HepG2 (cell line): Measurements from ENCODE around the gene RPLP1. TPM values are rescaled to one million over a fixed set of nuclear protein-coding genes. Genes with fewer than 3 reads are reported as not detected.

ENCODE experiments used
- BRCA1 ChIP-seq: sonication (generic); formaldehyde crosslinking; IDR thresholded peaks from 2 replicates; pipeline ENCODE4 v1.4.0; 2020; ENCODE audit warnings: missing genetic modification reagents
- CBX2 ChIP-seq, 2 experiments: fragments of 200-600 bp in 1 of 2; sonication (generic); formaldehyde crosslinking in 1 of 2; IDR thresholded peaks; 2 replicates each; pipeline versions ENCODE4 v1.7.0 to v1.8.1; 2018 to 2022; ENCODE audit warnings: low read depth in 2 of 2, low read length in 1 of 2, mild to moderate bottlenecking in 1 of 2, missing genetic modification reagents in 1 of 2
- CREBL2 ChIP-seq: sonication (generic); formaldehyde crosslinking; IDR thresholded peaks from 2 replicates; pipeline ENCODE4 v1.8.1; 2023; ENCODE audit warnings: missing genetic modification reagents, mild to moderate bottlenecking, borderline replicate concordance
- GABPA ChIP-seq, 2 experiments: IDR thresholded peaks; 2 replicates each; pipeline ENCODE4 v1.6.1; 2011 to 2016; ENCODE audit warnings: low read depth in 2 of 2, low read length in 1 of 2, missing biosample characterization in 1 of 2, missing genetic modification characterization in 1 of 2
- GATAD1 ChIP-seq: IDR thresholded peaks from 2 replicates; pipeline ENCODE4 v1.6.1; 2016; ENCODE audit warnings: missing genetic modification reagents, missing compliant biosample characterization
- MBNL3 ChIP-seq: fragments of 250-450 bp; sonication (Bioruptor Pico); conservative IDR thresholded peaks from 2 replicates; pipeline ENCODE4 v1.8.0; 2022; ENCODE audit warnings: mild to moderate bottlenecking, inconsistent platforms
- MEF2D ChIP-seq: sonication (generic); formaldehyde crosslinking; IDR thresholded peaks from 2 replicates; pipeline ENCODE4 v1.5.1; 2020; ENCODE audit warnings: mild to moderate bottlenecking, missing genetic modification reagents
- NFE2 ChIP-seq: sonication (generic); formaldehyde crosslinking; IDR thresholded peaks from 2 replicates; pipeline ENCODE4 v1.4.0; 2020; ENCODE audit warnings: missing genetic modification reagents
- NFIB ChIP-seq: sonication (generic); formaldehyde crosslinking; IDR thresholded peaks from 2 replicates; pipeline ENCODE4 v1.9.0; 2021; ENCODE audit warnings: missing genetic modification reagents, mild to moderate bottlenecking, borderline replicate concordance
- NONO ChIP-seq, 2 experiments: fragments of 450-650 bp in 1 of 2; sonication (generic) in 1 of 2; formaldehyde crosslinking in 1 of 2; IDR thresholded peaks in 1 of 2; conservative IDR thresholded peaks in 1 of 2; 2 replicates each; pipeline versions ENCODE4 v1.6.1 to v1.8.0; 2017 to 2022; ENCODE audit warnings: mild to moderate bottlenecking in 1 of 2, missing genetic modification reagents in 1 of 2, moderate library complexity in 1 of 2
- PCBP2 ChIP-seq: fragments of 200-400 bp; formaldehyde crosslinking; optimal IDR thresholded peaks from 2 replicates; pipeline ENCODE3; 2018; ENCODE audit warnings: low read length, low read depth; ENCODE audit not compliant: poor library complexity, severe bottlenecking
- POGZ ChIP-seq: sonication (generic); formaldehyde crosslinking; IDR thresholded peaks from 2 replicates; pipeline ENCODE4 v1.4.0; 2020; ENCODE audit warnings: mild to moderate bottlenecking, missing genetic modification reagents
- SKI ChIP-seq: fragments of 450-650 bp; IDR thresholded peaks from one replicate; pipeline ENCODE4 v1.6.1; 2018; ENCODE audit warnings: mild to moderate bottlenecking; ENCODE audit not compliant: partially characterized antibody
- SMARCC2 ChIP-seq: fragments of 450-650 bp; IDR thresholded peaks from 2 replicates; pipeline ENCODE4 v1.6.1; 2017; ENCODE audit warnings: antibody characterized with exemption, mild to moderate bottlenecking
- XBP1 ChIP-seq: sonication (generic); formaldehyde crosslinking; IDR thresholded peaks from 2 replicates; pipeline ENCODE4 v1.5.0; 2020; ENCODE audit warnings: missing genetic modification reagents
- ZNF205 ChIP-seq: IDR thresholded peaks from 2 replicates; pipeline ENCODE4 v1.6.1; 2018; ENCODE audit warnings: missing biosample characterization, missing genetic modification reagents
- ZNF3 ChIP-seq: IDR thresholded peaks from 2 replicates; pipeline ENCODE4 v1.7.0; 2017; ENCODE audit warnings: inconsistent platforms
- ZNF431 ChIP-seq: sonication (generic); formaldehyde crosslinking; IDR thresholded peaks from 2 replicates; pipeline ENCODE4 v1.9.0; 2022; ENCODE audit warnings: missing genetic modification reagents, low read depth, mild to moderate bottlenecking, borderline replicate concordance
- ZNF570 ChIP-seq: sonication (generic); formaldehyde crosslinking; IDR thresholded peaks from 2 replicates; pipeline ENCODE4 v1.4.0; 2020; ENCODE audit warnings: mild to moderate bottlenecking, missing genetic modification reagents, borderline replicate concordance
- ZNF709 ChIP-seq: sonication (generic); formaldehyde crosslinking; IDR thresholded peaks from 2 replicates; pipeline ENCODE4 v1.5.0; 2020; ENCODE audit warnings: mild to moderate bottlenecking, missing genetic modification reagents
- ZSCAN30 ChIP-seq: sonication (generic); formaldehyde crosslinking; IDR thresholded peaks from 2 replicates; pipeline ENCODE4 v1.5.0; 2020; ENCODE audit warnings: mild to moderate bottlenecking, missing genetic modification reagents
- polyA plus RNA-seq, 8 experiments: library from polyadenylated mRNA; depleted of rRNA in 3 of 8; stranded (reverse) in 7 of 8; unstranded in 1 of 8; fragments of >200 nt; fragmentation: Illumina TruSeq in 4 of 8; extraction: Trizol in 4 of 8; gene quantifications; 2 replicates each; pipeline versions ENCODE4 v1.2.1 to v1.2.3, GENCODE V29; 2011 to 2016; ENCODE audit warnings: low read depth in 4 of 8, missing spikeins in 1 of 8, mixed read lengths in 1 of 8; ENCODE audit not compliant: insufficient read depth in 1 of 8
- total RNA-seq, 5 experiments: library from RNA; depleted of rRNA; stranded (reverse); fragments of >200 nt; fragmentation: Illumina TruSeq; extraction: Trizol; gene quantifications; 2 replicates each; pipeline ENCODE4 v1.2.3, GENCODE V29; 2016; ENCODE audit warnings: low read depth in 1 of 5
- TF ChIP-seq, protein P1 (sequence below): sonication (generic); formaldehyde crosslinking; IDR thresholded peaks from 2 replicates; pipeline ENCODE4 v1.5.0; 2020; ENCODE audit warnings: mild to moderate bottlenecking, missing genetic modification reagents, moderate library complexity
- TF ChIP-seq, protein P2 (sequence below): sonication (generic); formaldehyde crosslinking; IDR thresholded peaks from 2 replicates; pipeline ENCODE4 v1.4.0; 2020; ENCODE audit warnings: mild to moderate bottlenecking, missing genetic modification reagents
- TF ChIP-seq, protein P3 (sequence below): IDR thresholded peaks from 2 replicates; pipeline ENCODE4 v1.6.1; 2018; ENCODE audit warnings: missing genetic modification reagents
- TF ChIP-seq, protein P4 (sequence below): IDR thresholded peaks from 2 replicates; pipeline ENCODE4 v1.6.1; 2016; ENCODE audit warnings: missing compliant biosample characterization, missing genetic modification reagents, borderline replicate concordance

RPLP1 gene
- total and polyA plus RNA-seq, 2 of the 13 experiments (the other 11 are each of a cell fraction or from before 2014, with no cell fraction given) = 817 to 929 TPM

DNA sequence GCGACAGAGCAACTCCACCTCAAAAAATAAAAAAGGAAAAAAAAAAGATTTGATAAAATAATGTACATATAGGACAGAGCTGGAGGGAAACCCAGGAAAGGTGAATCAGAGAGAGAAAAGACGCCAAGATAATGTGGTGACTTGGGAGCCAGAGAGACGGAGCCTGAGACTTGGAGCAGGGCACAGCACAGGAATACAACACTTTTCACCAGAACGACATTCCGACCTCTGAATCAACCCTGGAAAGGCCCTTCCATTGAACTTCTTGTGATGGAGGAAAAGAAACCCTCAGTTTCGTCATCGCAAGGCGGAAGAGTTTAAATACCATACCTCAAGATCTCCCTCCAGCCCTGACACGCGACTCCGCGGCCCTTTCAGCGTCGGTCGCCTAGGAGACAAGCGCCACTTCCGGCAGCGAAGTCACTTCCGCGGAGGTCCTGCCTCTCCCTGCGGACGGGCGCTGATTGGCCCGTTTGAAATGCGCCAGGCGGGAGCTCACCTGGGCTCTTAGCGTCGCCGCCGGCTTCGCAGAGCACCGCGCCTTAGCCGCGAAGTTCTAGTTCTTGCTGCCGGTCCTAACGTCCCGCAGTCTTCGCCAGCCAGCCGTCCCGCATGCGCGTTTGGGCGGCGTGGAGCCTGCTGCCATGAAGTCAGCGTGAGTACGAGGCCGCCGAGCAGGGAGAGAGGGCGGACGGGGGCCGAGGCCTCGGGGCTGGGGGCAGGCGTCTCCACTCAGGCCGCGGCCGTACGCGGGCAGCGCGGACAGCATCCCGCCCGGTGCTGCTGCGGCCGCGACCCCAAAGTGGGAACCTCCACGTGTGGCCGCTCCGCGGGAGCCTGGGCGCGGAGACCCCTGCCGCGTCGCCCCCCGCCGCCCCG is 38.6 kb upstream of the RPLP1 start, which contains the start of gene KIF23 (continued):
- TF ChIP-seq NONO (IDR thresholded peaks at IDR 0.05) (no peak), NONO (CRISPR knock-in tag; conservative IDR thresholded peaks at IDR 0.05) (peak; percentile 71), POGZ (CRISPR knock-in tag) (peak; percentile 82), CBX2 (IDR thresholded peaks at IDR 0.05; ENCODE audit: low read depth, low read length) (no peak), CBX2 (CRISPR knock-in tag; IDR thresholded peaks at IDR 0.05; ENCODE audit: low read depth) (no peak), MBNL3 (CRISPR knock-in tag) (no peak), SMARCC2 (no peak), ZNF570 (no peak), ZNF3 (CRISPR knock-in tag) (no peak), CREBL2 (CRISPR knock-in tag) (no peak), ZNF709 (CRISPR knock-in tag) (no peak), ZNF205 (CRISPR knock-in tag) (peak; percentile 81; the same call in 1 of the 2 replicates), NFIB (CRISPR knock-in tag) (no peak), GABPA (IDR thresholded peaks at IDR 0.05; ENCODE audit: low read depth, low read length) (peak; percentile 89), GABPA (CRISPR knock-in tag; IDR thresholded peaks at IDR 0.05; ENCODE audit: low read depth) (peak; percentile 97), PCBP2 (no peak), XBP1 (CRISPR knock-in tag) (no peak), NFE2 (CRISPR knock-in tag) (no peak), MEF2D (CRISPR knock-in tag) (no peak), SKI (peak; percentile 26), BRCA1 (CRISPR knock-in tag) (no peak), ZSCAN30 (CRISPR knock-in tag) (no peak), GATAD1 (CRISPR knock-in tag) (peak; percentile 86), ZNF431 (CRISPR knock-in tag) (no peak)
- TF ChIP-seq, protein P1, sequence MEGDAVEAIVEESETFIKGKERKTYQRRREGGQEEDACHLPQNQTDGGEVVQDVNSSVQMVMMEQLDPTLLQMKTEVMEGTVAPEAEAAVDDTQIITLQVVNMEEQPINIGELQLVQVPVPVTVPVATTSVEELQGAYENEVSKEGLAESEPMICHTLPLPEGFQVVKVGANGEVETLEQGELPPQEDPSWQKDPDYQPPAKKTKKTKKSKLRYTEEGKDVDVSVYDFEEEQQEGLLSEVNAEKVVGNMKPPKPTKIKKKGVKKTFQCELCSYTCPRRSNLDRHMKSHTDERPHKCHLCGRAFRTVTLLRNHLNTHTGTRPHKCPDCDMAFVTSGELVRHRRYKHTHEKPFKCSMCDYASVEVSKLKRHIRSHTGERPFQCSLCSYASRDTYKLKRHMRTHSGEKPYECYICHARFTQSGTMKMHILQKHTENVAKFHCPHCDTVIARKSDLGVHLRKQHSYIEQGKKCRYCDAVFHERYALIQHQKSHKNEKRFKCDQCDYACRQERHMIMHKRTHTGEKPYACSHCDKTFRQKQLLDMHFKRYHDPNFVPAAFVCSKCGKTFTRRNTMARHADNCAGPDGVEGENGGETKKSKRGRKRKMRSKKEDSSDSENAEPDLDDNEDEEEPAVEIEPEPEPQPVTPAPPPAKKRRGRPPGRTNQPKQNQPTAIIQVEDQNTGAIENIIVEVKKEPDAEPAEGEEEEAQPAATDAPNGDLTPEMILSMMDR (CRISPR knock-in tag) = 0 out of 2 replicates have a peak, but pooled peaks have one; percentile 3
- TF ChIP-seq, protein P2, sequence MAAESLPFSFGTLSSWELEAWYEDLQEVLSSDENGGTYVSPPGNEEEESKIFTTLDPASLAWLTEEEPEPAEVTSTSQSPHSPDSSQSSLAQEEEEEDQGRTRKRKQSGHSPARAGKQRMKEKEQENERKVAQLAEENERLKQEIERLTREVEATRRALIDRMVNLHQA (CRISPR knock-in tag) = no peak
- TF ChIP-seq, protein P3, sequence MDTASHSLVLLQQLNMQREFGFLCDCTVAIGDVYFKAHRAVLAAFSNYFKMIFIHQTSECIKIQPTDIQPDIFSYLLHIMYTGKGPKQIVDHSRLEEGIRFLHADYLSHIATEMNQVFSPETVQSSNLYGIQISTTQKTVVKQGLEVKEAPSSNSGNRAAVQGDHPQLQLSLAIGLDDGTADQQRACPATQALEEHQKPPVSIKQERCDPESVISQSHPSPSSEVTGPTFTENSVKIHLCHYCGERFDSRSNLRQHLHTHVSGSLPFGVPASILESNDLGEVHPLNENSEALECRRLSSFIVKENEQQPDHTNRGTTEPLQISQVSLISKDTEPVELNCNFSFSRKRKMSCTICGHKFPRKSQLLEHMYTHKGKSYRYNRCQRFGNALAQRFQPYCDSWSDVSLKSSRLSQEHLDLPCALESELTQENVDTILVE = no peak
- TF ChIP-seq, protein P4, sequence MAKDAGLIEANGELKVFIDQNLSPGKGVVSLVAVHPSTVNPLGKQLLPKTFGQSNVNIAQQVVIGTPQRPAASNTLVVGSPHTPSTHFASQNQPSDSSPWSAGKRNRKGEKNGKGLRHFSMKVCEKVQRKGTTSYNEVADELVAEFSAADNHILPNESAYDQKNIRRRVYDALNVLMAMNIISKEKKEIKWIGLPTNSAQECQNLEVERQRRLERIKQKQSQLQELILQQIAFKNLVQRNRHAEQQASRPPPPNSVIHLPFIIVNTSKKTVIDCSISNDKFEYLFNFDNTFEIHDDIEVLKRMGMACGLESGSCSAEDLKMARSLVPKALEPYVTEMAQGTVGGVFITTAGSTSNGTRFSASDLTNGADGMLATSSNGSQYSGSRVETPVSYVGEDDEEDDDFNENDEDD = peak; percentile 99
